ENCODE results near the gene CCDC77. TPM values are rescaled to one million over a fixed set of nuclear protein-coding genes. Genes with fewer than 3 reads are reported as not detected.

The CCDC77 gene
- total and polyA plus RNA-seq, 10 of the 15 experiments (the other 5 are each of a cell fraction or from before 2014, with no cell fraction given), result 8.8 to 22.5 (median 15.8) TPM

DNA sequence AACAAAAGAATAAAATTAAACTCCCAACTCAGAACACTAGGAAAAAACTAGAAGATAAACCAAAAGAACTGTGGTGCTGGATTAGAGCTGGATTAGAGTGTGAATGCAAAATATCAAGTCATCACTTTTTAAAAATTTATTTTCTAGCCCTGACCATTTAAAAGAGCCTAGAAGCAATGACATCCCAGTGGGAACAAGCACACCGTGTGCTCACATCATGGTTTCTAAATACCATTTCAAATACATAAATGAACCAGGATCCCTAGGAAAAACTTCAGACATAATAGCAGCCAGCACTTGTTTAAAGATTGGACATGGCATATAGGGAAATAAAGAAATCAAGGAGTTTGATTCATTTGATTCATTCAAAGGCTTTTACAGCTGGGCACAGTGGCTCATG is 42.4 kb upstream of the CCDC77 start:
- Histone ChIP-seq H3K36me3 (ENCODE audit: control insufficient read depth in 2 of 2, insufficient read depth in 2 of 2, low read length in 1 of 2) (peaks cover 5 to 29% of the 10 kb centered on the region in 2 experiments), H3K79me2 (ENCODE audit: control insufficient read depth, insufficient read depth, low read length) (no peaks in the 10 kb centered on the region), H4K20me1 (ENCODE audit: control insufficient read depth, insufficient read depth) (no peaks in the 10 kb centered on the region), H3K4me2 (ENCODE audit: control insufficient read depth, insufficient read depth) (no peak overlapping the region), H3K9me3 (replicated peaks; ENCODE audit: control insufficient read depth, insufficient read depth, low read length) (no peaks in the 10 kb centered on the region), H3K27me3 (replicated peaks in 1 of 2; ENCODE audit: control insufficient read depth in 2 of 2, insufficient read depth in 2 of 2, low read length in 1 of 2) (no peaks in the 10 kb centered on the region), H3K9ac (ENCODE audit: control insufficient read depth, insufficient read depth, low read length) (no peak overlapping the region), H3K4me1 (ENCODE audit: control insufficient read depth, insufficient read depth, low read length) (no peaks in the 10 kb centered on the region), H3K27ac (ENCODE audit: control insufficient read depth, insufficient read depth) (no peak overlapping the region), H2AFZ (ENCODE audit: control insufficient read depth, low read depth, low read length) (no peak overlapping the region), H3K4me3 (no peak overlapping the region)
- no peak for ATAC-seq
- ChIA-PET SMC1A (ENCODE audit: uncharacterized antibody, unreplicated experiment) (no interaction called here), RAD21 (ENCODE audit: unreplicated experiment) (no interaction called here), CTCF (no interaction called here), POLR2A (no interaction called here)
- FAIRE-seq, result no peak
- WGBS (ENCODE audit: insufficient coverage, insufficient replicate concordance, low lambda C conversion rate, missing lambda C conversion rate), result 96% methylated on average over 1 of the region's 1 CpG
- intact Hi-C loops (cut with micrococcal nuclease; ENCODE audit: unreplicated experiment), result no loop called here
- no peak for DNase-seq (ENCODE audit: low read depth, low spot score)
- in situ Hi-C loops (cut with MboI), result no loop called here
- TF ChIP-seq ZNF24 (IDR thresholded peaks at IDR 0.05) (no peak), NFYA (IDR thresholded peaks at IDR 0.05; ENCODE audit: borderline replicate concordance, low read depth, low read length) (no peak), RELA (IDR thresholded peaks at IDR 0.05; ENCODE audit: borderline replicate concordance, partially characterized antibody) (no peak), RCOR1 (conservative IDR thresholded peaks at IDR 0.05; ENCODE audit: low read depth, low read length) (no peak)
- BruUV-seq (replicated peaks), result no TSS peak

DNA sequence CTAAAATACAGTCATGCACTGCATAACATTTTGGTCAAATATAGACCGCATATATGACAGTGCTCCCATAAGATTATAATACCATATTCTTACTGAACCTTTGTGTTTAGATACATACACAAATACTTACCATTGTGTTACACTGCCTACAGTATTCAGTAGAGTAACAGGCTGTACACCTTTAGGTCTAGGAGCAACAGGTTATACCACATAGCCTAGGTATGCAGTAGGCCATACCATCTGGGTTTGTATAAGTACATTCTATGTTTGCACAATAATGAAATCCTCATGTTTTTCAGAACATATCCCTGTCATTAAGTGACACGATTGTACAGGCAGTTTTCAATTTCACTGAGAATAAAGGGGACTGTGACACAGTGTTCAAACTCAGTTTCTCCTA is 34.6 kb upstream of the CCDC77 start:
- FAIRE-seq (no peak), DNase-seq (ENCODE audit: low read depth, low spot score) (no peak), ATAC-seq (no peak)
- in situ Hi-C loops (cut with MboI), result no loop called here
- Histone ChIP-seq H2AFZ (ENCODE audit: control insufficient read depth, low read depth, low read length) (no peak overlapping the region), H3K4me3 (no peak overlapping the region), H3K9ac (ENCODE audit: control insufficient read depth, insufficient read depth, low read length) (no peak overlapping the region), H3K9me3 (replicated peaks; ENCODE audit: control insufficient read depth, insufficient read depth, low read length) (peaks cover 8% of the 10 kb centered on the region), H3K79me2 (ENCODE audit: control insufficient read depth, insufficient read depth, low read length) (no peaks in the 10 kb centered on the region), H3K27ac (ENCODE audit: control insufficient read depth, insufficient read depth) (no peak overlapping the region), H3K27me3 (replicated peaks in 1 of 2; ENCODE audit: control insufficient read depth in 2 of 2, insufficient read depth in 2 of 2, low read length in 1 of 2) (no peaks in the 10 kb centered on the region), H3K36me3 (ENCODE audit: control insufficient read depth in 2 of 2, insufficient read depth in 2 of 2, low read length in 1 of 2) (peaks cover 5 to 27% of the 10 kb centered on the region in 2 experiments), H3K4me1 (ENCODE audit: control insufficient read depth, insufficient read depth, low read length) (no peaks in the 10 kb centered on the region), H4K20me1 (ENCODE audit: control insufficient read depth, insufficient read depth) (no peaks in the 10 kb centered on the region), H3K4me2 (ENCODE audit: control insufficient read depth, insufficient read depth) (no peak overlapping the region)
- RAD21 ChIA-PET (ENCODE audit: unreplicated experiment), result no interaction called here
- intact Hi-C loops (cut with micrococcal nuclease; ENCODE audit: unreplicated experiment), result no loop called here
- no TSS peak for BruUV-seq (replicated peaks)
- POLR2A ChIA-PET, result no interaction called here
- 100% methylated on average over 2 of the region's 2 CpGs for WGBS (ENCODE audit: insufficient coverage, insufficient replicate concordance, low lambda C conversion rate, missing lambda C conversion rate)
- CTCF ChIA-PET, result no interaction called here
- no peak for TF ChIP-seq POLR2AphosphoS2 (IDR thresholded peaks at IDR 0.05; ENCODE audit: low read depth, low read length)
- no peak for TF ChIP-seq TCF7 (IDR thresholded peaks at IDR 0.05; ENCODE audit: borderline replicate concordance)
- TF ChIP-seq RB1 (IDR thresholded peaks at IDR 0.05; ENCODE audit: borderline replicate concordance), result no peak
- no peak for TF ChIP-seq CBX3 (IDR thresholded peaks at IDR 0.05; ENCODE audit: borderline replicate concordance, low read depth)
- no peak for TF ChIP-seq IKZF1 (conservative IDR thresholded peaks at IDR 0.05)
- TF ChIP-seq ZNF384 (IDR thresholded peaks at IDR 0.05; ENCODE audit: borderline replicate concordance, low read depth, low read length), result no peak
- TF ChIP-seq RUNX3 (IDR thresholded peaks at IDR 0.05; ENCODE audit: low read length), result no peak
- TF ChIP-seq ZNF274 (IDR thresholded peaks at IDR 0.05; ENCODE audit: insufficient read depth, insufficient read length), result no peak
- TF ChIP-seq CREM (IDR thresholded peaks at IDR 0.05; ENCODE audit: low read depth), result no peak
- TF ChIP-seq, protein P1, sequence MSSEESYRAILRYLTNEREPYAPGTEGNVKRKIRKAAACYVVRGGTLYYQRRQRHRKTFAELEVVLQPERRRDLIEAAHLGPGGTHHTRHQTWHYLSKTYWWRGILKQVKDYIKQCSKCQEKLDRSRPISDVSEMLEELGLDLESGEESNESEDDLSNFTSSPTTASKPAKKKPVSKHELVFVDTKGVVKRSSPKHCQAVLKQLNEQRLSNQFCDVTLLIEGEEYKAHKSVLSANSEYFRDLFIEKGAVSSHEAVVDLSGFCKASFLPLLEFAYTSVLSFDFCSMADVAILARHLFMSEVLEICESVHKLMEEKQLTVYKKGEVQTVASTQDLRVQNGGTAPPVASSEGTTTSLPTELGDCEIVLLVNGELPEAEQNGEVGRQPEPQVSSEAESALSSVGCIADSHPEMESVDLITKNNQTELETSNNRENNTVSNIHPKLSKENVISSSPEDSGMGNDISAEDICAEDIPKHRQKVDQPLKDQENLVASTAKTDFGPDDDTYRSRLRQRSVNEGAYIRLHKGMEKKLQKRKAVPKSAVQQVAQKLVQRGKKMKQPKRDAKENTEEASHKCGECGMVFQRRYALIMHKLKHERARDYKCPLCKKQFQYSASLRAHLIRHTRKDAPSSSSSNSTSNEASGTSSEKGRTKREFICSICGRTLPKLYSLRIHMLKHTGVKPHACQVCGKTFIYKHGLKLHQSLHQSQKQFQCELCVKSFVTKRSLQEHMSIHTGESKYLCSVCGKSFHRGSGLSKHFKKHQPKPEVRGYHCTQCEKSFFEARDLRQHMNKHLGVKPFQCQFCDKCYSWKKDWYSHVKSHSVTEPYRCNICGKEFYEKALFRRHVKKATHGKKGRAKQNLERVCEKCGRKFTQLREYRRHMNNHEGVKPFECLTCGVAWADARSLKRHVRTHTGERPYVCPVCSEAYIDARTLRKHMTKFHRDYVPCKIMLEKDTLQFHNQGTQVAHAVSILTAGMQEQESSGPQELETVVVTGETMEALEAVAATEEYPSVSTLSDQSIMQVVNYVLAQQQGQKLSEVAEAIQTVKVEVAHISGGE (CRISPR knock-in tag; IDR thresholded peaks at IDR 0.05), result no peak
- TF ChIP-seq SMC3 (IDR thresholded peaks at IDR 0.05; ENCODE audit: borderline replicate concordance, low read length), result no peak
- no peak for TF ChIP-seq NFYB (IDR thresholded peaks at IDR 0.05; ENCODE audit: insufficient read depth, low read depth, low read length)
- no peak for TF ChIP-seq NR2F1 (conservative IDR thresholded peaks at IDR 0.05)
- SMC1A ChIA-PET (ENCODE audit: uncharacterized antibody, unreplicated experiment), result no interaction called here

All from GM12878 (cell line).